ENCODE data around the gene GABARAPL1. TPM values are rescaled to one million over a fixed set of nuclear protein-coding genes. Genes with fewer than 3 reads are reported as not detected.
"Not testable (repeated sequence)": the region's sequence is repeated elsewhere in the genome, so short reads cannot be mapped to it uniquely, and the experiment has no call there.

The GABARAPL1 gene
- polyA plus RNA-seq, 1 donor = 21.2 TPM

GRCh38 chr12:10204495-10204894, 8.2 kb upstream of the GABARAPL1 start:
- not testable (repeated sequence) for DNase-seq

GRCh38 chr12:10205220-10205807, 7.4 kb upstream of the GABARAPL1 start:
- no peak for DNase-seq

- DNase-seq = no peak
These were observed 5.5 kb upstream of the GABARAPL1 start for GRCh38 chr12:10207136-10207535.

GRCh38 chr12:10210225-10210624, 2.5 kb upstream of the GABARAPL1 start:
- DNase-seq = no peak

DNA sequence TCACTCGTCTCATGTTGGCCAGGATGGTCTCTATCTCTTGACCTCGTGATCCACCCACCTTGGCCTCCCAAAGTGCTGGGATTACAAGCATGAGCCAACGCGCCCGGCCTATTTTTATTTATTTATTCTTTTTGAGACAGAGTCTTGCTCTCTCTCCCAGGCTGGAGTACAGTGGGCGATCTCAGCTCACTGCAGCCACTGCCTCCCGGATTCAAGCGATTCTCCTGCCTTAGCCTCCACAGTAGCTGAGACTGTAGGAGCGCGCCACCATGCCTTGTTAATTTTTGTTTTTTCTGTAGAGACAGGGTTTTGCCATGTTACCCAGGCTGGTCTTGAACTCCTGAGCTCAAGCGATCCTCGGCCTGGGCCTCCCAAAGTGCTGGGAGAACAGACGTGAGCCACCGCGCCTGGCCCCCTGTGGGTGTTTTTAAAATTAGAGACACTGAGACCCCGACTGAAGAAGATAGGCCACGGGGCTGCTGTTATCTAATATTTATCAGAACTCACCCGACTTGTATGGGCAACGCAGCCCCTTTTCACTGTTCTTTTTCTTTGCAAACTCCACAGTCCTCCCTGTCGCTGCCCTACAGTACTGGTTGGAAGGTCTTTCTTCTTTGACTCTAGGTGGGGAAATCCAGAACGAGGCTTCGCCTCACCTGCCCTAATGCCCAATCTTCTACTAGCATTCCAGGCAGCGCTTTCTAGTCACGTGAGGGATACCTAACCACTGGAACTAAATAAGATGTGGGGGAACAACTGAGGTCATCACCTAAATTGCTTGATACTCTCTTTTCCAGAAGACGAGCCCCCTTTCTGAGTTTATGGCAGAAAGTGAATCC, 1.4 kb upstream of the GABARAPL1 start:
- no peak for DNase-seq

DNA sequence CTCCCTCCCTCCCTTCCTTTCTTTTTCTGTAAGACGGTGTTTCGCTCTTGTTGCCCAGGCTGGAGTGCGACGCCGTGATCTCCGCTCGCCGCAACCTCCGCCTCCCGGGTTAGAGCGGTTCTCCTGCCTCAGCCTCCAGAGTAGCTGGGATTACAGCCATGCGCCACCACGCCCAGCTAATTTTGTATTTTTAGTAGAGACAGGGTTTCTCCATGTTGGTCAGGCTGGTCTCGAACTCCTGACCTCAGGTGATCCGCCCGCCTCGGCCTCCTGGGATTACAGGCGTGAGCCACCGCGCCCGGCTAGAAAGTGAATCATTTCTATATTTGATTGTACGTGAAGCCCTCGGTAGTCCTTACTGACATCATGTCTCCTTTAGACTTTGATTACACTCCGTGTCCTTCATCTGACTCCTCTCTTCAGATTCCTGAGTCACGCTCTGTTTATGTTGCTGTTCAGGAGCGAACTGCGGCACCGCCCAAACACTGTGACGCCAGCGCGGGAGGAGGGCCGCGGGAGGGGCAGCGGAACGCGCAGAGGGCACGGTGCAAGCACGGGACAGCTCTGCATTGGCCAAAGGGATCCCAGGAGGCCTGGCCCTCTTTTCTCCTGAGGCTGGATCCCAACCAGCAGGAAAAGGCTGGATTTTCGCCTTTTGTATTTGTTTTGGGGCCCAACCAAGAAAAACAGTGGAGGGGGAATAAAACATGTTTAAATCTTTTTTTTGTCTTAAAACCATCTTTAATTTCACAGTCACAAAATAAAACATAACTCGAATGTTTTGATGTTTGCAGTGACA, 538 bp upstream of the GABARAPL1 start:
- peak; percentile 94 for DNase-seq

- DNase-seq = peak; percentile 70
These were observed 775 bp downstream of the GABARAPL1 start for GRCh38 chr12:10213168-10214135.

GRCh38 chr12:10214136-10214894, 1.6 kb downstream of the GABARAPL1 start:
- DNase-seq = no peak

- DNase-seq = no peak
These were observed 2.2 kb downstream of the GABARAPL1 start for GRCh38 chr12:10214895-10215267.

GRCh38 chr12:10215436-10215835, 2.8 kb downstream of the GABARAPL1 start:
- no peak for DNase-seq

- DNase-seq = not testable (repeated sequence)
These were observed 3.3 kb downstream of the GABARAPL1 start for GRCh38 chr12:10215946-10216345.

DNA sequence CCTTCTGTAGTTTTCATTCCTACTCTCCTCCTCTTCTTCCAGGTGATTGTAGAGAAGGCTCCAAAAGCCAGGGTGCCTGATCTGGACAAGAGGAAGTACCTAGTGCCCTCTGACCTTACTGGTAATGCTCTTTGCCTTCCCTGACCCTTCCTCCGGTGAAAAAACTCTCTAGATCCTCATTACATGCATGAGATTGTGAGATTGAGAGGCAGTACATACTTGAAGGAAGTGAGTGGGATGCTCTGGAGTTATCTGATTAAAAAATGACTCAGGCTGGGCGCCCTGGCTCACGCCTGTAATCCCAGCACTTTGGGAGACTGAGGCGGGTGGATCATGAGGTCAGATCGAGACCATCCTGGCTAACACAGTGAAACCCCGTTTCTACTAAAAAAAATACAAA, 5.3 kb downstream of the GABARAPL1 start:
- no peak for DNase-seq

DNA sequence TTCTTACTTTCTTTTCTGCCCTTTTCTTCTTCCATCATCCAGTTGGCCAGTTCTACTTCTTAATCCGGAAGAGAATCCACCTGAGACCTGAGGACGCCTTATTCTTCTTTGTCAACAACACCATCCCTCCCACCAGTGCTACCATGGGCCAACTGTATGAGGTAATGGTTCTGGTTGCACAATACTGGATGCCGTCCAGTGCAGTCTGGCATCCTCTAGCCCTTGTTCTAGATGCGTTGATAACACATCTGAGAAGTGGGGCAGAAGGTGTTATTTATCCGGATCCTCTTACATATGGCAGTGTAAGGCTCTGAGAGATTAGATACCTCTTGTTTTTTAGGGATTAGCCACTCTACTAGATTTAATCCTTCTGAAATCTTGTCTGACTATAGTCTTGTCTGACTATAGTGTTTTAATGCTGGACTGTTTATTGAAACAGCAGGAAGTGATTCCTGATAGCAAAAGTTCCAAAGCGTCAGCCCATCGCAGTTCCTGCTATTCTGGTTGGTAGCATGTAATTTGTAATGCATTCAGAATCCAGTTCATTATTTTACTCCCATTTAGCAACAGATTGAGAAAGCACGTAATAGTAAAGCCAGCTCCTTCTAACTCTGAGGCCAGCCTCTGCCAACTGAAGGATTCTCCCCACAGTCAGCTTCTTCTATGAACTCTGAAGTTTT, 7.9 kb downstream of the GABARAPL1 start:
- no peak for DNase-seq

DNA sequence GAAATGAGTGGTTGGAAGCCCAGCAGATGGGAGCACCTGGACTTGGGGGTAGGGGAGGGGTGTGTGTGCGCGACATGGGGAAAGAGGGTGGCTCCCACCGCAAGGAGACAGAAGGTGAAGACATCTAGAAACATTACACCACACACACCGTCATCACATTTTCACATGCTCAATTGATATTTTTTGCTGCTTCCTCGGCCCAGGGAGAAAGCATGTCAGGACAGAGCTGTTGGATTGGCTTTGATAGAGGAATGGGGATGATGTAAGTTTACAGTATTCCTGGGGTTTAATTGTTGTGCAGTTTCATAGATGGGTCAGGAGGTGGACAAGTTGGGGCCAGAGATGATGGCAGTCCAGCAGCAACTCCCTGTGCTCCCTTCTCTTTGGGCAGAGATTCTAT, 9.2 kb downstream of the GABARAPL1 start:
- DNase-seq = no peak

DNA sequence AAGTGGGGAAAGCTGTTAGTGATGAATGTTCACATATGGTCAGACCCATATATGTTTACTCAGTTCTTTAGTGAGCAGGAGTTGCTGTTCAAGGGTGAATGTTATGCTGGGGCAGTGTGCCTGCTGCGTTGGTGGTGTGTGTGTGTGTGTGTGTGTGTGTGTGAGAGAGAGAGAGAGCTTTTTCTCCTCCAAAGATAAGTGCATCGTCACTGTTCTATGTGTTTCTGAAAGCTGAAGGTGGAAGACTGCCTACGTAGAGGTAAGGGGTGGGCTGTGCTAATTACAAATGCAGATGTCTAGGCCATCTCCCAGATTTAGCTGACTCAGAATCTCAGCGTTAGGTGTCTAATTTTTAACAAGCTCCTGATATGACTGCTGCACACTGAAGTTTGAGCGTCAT, 10.5 kb downstream of the GABARAPL1 start:
- DNase-seq = no peak

DNA sequence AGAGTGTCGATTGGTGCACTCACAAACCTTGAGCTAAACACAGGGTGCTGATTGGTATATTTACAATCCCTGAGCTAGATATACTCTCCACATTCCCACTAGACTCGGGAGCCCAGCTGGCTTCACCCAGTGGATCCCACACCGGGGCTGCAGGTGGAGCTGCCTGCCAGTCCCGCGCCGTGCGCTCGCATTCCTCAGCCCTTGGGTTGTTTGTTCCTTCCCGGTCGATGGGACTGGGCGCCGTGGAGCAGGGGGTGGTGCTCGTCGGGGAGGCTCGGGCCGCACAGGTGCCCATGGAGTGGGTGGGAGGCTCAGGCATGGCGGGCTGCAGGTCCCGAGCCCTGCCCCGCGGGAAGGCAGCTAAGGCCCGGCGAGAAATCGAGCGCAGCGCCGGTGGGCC, 12.7 kb downstream of the GABARAPL1 start:
- DNase-seq = not testable (repeated sequence)

DNA sequence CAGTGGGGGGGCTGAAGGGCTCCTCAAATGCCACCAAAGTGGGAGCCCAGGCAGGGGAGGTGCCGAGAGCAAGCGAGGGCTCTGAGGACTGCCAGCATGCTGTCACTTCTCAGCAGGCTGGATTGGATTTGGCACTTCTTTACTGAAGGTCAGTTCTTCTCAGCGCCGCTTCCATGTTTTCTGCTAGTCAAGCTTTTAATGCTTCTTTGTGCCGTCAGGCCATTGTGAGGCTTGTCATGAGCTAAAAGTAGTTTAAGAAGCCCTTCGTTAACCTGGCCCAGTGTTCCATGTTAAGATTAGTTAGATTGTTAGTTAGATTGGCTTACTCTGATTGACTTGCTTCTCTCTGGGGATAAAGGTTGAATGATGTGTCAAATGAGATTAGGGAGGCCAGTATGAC, 13.4 kb downstream of the GABARAPL1 start:
- DNase-seq = no peak

DNA sequence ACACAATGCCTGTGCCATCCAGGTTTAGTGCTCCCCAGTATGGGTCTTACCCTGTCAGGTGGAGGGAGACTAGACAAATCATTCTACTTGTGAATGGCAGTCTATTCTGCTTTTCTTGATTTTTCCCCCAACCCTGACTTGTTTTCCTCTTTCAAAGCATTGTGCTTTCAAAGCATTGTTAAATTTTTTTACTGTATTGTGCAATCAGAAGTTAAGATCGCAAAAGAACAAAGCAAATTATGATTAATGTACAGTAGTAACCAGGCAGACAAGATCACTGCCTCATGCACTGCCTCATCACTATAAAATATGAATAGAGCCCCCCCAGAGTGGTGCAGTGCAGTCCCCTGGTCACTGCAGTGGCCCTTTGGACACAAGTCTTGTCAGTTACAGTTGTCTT, 14.1 kb downstream of the GABARAPL1 start:
- DNase-seq = no peak

DNA sequence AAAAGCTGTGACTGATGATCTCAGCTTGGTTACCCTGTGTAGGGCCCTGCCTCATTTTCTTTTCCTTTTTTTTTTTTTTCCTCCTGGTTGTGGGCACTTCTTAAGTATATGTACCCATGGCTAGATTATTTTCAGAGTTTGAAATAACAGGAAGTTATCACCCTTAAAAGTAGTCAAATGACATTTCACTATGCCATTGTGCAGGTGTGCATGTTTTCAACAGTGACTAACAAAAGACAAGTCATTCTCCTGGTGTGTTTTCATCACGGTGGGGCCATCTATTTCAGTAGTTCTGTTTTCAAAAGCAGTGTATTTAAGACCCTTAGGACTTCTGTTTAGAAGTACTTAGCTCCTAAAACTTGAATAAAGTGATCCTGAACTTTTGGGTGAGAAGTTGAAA, 15.0 kb downstream of the GABARAPL1 start:
- no peak for DNase-seq

DNA sequence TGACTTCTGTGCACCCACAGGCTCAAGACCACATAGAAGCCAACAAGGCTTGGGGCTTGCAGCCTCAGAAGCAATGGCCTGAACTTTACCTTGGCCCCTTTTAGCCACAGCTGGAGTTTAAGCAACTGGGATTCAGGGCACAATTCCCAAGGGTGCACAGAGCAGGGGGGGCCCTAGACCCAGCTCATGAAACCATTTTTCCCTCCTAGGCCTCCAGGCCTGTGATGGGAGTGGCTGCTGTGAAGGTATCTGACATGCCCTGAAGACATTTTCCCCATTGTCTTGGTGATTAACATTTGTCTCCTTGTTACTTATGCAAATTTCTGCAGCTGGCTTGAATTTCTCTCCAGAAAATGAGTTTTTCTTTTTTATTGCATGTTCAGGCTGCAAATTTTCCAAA, 21.9 kb downstream of the GABARAPL1 start:
- no peak for DNase-seq
